NCI-H2196 treated with DMSO at 0.1 percent for 48 hours (cell line): ENCODE data around the gene SH2D3C.
A peak's percentile ranks its signal among the peaks of the same experiment; 100 is the strongest.

ENCODE experiments used
- DNase-seq: peaks from one replicate; lab custom pipeline; 2025; ENCODE audit not compliant: unreplicated experiment; lab: John Stamatoyannopoulos, UW

SH2D3C gene

GRCh38 chr9:127778280-127779135 lies at the start of gene SH2D3C:
SH2D3C (minus strand) TSS chr9:127778666; CDS start chr9:127778627, 39 bp downstream.
- no peak for DNase-seq

DNA sequence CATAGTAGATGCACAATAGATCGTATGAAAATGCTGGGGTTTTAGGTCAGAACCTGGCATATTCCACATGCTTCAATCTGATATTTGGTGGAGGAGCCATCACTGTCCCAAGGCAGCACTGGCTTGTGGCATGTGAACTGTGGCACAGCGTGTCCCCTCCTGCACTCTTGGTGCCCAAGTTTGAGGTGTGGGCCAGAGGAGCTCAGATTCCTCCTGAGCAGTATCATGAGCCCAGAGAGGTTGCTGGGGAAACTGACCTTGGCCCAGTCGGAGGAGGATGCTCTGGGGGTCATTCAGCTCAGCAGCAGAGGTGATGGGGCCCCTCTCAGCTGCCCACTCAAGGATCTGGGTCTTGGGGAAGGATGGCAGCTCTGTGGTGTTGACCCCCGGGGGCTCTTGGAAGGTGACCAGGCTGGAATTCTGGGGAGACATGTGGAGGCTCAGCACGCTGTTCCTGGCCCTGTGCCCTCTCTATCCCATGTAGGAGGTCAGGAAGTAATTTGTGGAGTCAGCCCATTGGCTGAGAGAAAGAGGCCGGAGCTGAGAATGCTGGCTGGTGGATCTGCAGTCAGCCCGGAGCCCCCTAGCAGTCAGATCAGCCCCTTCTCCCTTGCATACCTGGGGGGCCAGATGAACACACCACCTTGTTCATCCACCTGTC lies 47.9 kb upstream of the SH2D3C start:
- no peak for DNase-seq

DNA sequence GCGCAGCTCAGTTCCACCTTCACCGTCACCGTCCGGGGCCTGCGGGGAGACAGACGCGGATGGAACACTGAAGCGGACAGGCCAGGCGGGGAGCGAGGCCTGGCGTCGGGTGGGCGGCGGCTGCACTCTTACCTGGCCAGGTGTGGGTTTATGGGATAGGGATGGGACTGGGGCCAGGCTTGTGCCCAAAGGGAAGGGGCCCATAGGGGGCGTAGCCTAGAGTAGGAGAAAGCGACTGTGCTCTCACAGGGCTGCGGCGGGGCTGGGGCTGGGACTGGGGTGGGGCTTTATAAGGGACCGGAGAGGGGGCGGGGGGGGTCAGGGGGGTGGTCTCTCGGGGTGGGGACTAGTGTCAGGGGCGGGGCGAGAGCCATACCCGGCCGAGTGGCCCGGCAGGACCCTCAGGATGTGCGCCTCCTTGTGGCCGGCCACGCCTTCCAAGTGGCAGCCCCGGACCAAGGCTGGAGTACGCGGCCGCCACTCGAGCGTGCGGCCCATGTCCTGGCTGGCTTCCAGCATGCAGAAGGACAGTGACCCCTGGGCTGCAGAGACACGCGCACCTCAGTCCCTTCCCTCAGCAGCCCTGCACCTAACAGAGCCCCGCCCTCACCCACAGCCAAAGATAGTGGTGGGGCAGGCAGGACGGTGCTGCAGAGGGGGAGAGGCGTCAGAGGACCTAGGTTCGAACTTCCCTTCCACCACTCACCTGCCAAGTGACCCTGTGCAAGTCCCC lies 47.0 kb upstream of the SH2D3C start:
- no peak for DNase-seq

GRCh38 chr9:127822108-127822507 lies 43.6 kb upstream of the SH2D3C start:
- no peak for DNase-seq

- DNase-seq, result no peak
Observed at GRCh38 chr9:127818574-127818973, 40.1 kb upstream of the SH2D3C start.

DNA sequence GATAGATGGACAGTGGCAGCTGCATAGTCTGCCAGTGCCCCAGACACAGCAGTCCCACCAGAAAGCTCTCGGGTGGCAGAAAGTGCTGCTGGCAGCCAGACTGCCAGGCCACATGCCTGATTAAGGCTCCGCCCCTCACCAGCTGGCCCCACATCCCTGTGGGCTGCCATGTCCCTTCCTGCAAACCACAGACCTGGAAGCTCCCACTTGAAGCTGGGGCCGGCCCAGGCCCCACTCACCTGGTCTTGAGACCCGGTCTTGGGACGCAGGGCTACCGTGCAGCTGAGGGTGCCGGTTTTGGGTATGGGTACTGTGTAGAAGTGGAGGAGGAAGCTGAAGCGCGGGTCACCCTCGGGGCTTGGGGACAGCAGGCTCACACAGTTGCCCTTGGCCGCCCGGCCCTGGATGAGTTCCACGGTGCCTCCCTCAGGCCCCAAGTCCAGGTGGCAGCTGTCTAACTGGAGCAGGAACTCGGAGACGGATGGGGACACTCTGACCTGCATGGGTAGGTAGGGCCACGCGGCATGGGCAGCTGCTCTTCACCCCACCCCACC lies 39.5 kb upstream of the SH2D3C start:
- no peak for DNase-seq

GRCh38 chr9:127816728-127817127 lies 38.3 kb upstream of the SH2D3C start:
- DNase-seq, result no peak

DNA sequence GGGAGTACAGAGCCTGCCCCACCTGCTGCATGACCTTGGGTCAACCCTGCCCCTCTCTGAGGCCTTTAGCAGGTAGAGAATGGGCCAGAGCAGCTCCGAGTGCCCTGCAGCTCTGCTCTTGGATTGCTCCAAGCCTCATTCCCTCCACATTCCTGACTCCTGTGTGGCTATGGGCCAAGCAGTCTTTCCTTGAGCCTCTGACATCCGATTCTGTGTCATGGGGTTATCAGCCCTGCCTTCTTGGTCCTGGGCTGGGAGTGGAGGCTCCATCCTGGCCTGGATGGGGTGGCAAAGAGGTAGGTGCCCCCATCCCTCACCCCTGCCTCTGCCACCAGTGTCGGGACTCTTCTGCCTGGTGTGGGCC lies 37.9 kb upstream of the SH2D3C start:
- no peak for DNase-seq

- no peak for DNase-seq
Observed at GRCh38 chr9:127815512-127816361, 37.3 kb upstream of the SH2D3C start.

GRCh38 chr9:127814619-127815511 lies 36.4 kb upstream of the SH2D3C start:
- no peak for DNase-seq

- DNase-seq, result no peak
Observed at GRCh38 chr9:127813686-127814226, 35.3 kb upstream of the SH2D3C start.

DNA sequence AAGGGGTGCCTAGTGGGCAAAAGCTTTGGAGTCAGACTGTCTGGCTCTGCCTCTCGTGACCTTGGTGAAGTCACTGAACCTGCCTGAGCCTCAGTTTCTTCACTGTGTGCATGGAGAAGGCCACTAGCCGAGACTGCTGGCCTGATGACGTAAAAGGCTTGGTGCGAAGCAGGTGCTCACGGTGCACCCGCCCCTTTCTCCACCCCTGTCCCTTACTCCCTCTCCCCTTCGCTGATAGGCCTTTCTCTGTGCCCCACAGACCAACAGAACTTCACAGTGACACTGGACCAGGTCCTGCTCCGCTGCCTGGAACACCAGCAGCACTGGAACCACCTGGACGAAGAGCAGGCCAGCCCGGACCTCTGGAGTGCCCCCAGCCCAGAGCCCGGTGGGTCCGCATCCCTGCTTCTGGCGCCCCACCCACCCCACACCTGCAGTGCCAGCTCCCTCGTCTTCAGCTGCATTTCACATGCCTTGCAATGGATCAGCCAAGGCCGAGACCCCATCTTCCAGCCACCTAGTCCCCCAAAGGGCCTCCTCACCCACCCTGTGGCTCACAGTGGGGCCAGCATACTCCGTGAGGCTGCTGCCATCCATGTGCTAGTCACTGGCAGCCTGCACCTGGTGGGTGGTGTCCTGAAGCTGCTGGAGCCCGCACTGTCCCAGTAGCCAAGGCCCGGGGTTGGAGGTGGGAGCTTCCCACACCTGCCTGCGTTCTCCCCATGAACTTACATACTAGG lies 34.6 kb upstream of the SH2D3C start:
- no peak for DNase-seq

GRCh38 chr9:127812011-127812410 lies 33.5 kb upstream of the SH2D3C start:
- no peak for DNase-seq

DNA sequence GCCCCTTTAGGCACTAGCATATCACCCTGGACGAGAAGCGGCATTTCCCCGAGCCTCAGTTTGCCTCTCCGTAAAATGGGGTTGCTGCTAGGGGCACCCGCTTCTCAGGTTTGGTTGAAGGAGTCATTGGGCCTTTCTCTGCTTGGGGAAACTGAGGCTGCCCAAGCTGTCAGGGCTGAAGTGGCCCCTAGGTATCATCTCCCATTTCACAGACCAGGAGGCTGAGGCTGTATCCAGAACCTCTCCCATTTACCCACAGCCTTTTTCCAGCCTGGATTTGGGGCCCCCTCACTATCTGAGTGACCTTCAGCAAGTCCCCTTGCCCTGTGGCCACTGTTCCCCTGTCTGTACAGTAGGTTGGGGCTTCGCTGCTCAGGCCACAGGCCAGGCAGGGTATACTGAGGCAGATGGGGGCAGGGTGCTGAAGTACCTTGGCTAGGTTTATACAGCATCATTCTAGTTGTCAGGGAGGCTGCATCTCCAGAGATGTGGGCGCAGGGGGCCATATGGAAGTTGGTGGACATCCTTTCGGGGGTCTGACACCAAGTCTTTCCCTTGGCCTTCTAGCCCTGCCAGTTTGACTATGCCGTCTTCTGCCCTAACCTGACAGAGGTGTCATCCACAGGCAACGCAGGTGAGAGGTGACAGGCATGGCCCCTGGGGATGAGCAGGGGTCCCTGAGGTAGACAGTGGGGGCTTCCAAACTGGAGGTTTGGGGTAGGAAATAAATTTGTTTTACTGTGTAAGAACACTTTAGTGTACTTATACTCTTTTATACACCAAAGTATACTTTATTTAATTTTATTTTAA lies 32.1 kb upstream of the SH2D3C start:
- no peak for DNase-seq

DNA sequence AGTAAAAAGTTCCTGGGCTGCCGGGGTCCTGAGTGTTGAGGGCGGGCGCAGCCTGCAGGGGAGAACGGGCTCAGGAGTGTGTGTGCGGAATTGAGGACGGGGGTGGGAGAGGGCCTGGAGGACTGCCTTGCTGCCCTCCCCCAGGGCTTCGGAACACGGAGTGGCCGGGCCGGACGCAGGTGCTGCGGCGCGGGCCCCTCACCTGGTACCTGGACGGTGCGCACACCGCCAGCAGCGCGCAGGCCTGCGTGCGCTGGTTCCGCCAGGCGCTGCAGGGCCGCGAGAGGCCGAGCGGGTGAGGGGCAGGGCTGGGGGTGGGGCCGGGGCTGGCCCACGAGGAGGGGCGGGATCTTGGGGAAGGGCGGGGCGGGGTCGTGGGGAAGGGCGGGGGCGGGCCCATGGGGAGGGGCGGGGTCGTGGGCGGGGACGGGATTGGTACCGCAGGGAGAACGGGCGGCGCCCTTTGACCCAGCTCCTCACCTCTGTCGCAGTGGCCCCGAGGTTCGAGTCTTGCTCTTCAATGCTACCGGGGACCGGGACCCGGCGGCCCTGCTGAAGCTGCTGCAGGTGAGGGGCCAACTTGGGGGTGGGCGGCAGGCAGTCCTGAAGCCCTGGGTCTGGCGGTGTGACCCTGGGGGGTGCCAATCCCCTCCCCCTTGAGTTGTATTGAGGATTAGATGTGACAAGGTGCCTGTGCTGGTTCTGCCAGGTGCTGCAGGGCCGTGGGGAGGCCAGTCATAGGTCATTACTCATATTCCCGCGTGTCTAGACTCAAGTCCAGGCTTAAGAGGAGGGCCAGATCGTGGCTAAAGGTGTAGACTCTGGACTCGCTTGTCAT lies 31.3 kb upstream of the SH2D3C start:
- DNase-seq, result peak; percentile 34

- DNase-seq, result no peak
Observed at GRCh38 chr9:127809002-127809539, 30.6 kb upstream of the SH2D3C start.
